Parathyroid adenoma (tissue), 2 donors: Measurements from ENCODE around the gene MASP2.

Experiments used
- H2AFZ ChIP-seq: fragments of 300-600 bp; sonication (generic); one replicate; pipeline ENCODE4 v1.7.0; 2017; ENCODE audit warnings: antibody characterized with exemption, mild to moderate bottlenecking
- H3K27ac ChIP-seq: fragments of 300-600 bp; sonication (generic); one replicate; pipeline ENCODE4 v1.7.0; 2017
- H3K27me3 ChIP-seq: fragments of 300-600 bp; sonication (generic); one replicate; pipeline ENCODE4 v1.7.0; 2017; ENCODE audit warnings: low read length; ENCODE audit not compliant: control insufficient read depth, insufficient read depth
- H3K36me3 ChIP-seq: fragments of 300-600 bp; sonication (generic); one replicate; pipeline ENCODE4 v1.7.0; 2017; ENCODE audit warnings: low read length; ENCODE audit not compliant: control insufficient read depth, insufficient read depth
- H3K4me1 ChIP-seq: fragments of 300-600 bp; sonication (generic); one replicate; pipeline ENCODE4 v1.7.0; 2017; ENCODE audit warnings: control low read depth
- H3K4me2 ChIP-seq: fragments of 300-600 bp; sonication (generic); one replicate; pipeline ENCODE4 v1.7.0; 2017; ENCODE audit warnings: low read length
- H3K4me3 ChIP-seq: fragments of 300-600 bp; sonication (generic); one replicate; pipeline ENCODE4 v1.7.0; 2017; ENCODE audit warnings: low read depth, low read length
- H3K79me2 ChIP-seq: fragments of 300-600 bp; sonication (generic); one replicate; pipeline ENCODE4 v1.7.0; 2017; ENCODE audit warnings: control low read depth
- H3K9ac ChIP-seq: fragments of 300-600 bp; sonication (generic); one replicate; pipeline ENCODE4 v1.7.0; 2017; ENCODE audit warnings: mild to moderate bottlenecking
- H3K9me3 ChIP-seq: fragments of 300-600 bp; sonication (generic); one replicate; pipeline ENCODE4 v1.7.0; 2017; ENCODE audit warnings: low read length; ENCODE audit not compliant: control insufficient read depth
- TF ChIP-seq, protein P1 (sequence below): fragments of 300-600 bp; sonication (generic); IDR thresholded peaks from one replicate; pipeline ENCODE4 v1.7.0; 2017; ENCODE audit warnings: antibody characterized with exemption, mild to moderate bottlenecking
- donor health status: primary hyperparathyroidism.

The MASP2 gene

DNA sequence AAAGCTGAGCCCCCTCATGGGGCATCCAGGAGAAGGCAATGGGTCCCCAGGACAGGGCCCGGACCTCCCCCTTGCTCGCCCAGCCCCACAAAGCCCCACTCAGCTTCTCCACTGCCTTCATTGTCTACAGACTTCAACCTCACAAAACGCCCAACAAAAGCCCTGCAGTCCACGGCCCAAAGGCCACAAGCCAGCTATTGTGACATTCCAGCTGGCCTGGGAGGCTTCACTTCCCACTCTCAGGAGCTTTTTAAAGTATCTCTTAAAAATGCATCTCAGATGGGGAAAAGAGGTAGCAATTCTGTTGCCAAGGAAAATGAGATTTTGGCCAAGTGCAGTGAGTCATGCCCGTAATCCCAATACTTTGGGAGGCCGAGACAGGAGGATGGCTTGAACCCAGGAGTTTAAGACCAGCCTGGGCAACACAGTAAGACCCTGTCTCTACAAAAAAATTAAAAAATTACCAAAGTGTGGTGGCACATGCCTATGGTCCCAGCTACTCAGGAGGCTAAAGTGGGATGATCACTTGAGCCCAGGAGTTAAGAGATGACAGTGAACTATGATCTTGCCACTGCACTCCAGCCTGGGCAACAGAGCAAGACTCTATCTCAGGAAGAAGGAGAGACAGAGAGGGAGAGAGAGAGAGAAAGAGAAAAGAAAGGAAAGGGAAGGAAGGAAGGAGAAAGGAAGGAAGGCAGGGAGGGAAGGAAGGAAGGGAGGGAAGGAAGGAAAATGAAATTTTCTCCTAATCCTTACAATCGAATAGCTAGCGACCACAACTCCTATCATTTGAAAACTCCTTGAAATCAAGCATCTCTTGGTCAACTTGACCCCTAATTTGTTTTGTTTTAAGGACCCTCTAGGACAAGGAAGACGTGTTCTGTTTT is 66.0 kb downstream of the MASP2 start:
- TF ChIP-seq, protein P1, sequence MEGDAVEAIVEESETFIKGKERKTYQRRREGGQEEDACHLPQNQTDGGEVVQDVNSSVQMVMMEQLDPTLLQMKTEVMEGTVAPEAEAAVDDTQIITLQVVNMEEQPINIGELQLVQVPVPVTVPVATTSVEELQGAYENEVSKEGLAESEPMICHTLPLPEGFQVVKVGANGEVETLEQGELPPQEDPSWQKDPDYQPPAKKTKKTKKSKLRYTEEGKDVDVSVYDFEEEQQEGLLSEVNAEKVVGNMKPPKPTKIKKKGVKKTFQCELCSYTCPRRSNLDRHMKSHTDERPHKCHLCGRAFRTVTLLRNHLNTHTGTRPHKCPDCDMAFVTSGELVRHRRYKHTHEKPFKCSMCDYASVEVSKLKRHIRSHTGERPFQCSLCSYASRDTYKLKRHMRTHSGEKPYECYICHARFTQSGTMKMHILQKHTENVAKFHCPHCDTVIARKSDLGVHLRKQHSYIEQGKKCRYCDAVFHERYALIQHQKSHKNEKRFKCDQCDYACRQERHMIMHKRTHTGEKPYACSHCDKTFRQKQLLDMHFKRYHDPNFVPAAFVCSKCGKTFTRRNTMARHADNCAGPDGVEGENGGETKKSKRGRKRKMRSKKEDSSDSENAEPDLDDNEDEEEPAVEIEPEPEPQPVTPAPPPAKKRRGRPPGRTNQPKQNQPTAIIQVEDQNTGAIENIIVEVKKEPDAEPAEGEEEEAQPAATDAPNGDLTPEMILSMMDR: no peak
- H3K4me2 ChIP-seq: no peak overlapping the region
- no peaks in the 10 kb centered on the region for H3K79me2 ChIP-seq
- no peak overlapping the region for H2AFZ ChIP-seq
- no peaks in the 10 kb centered on the region for H3K9me3 ChIP-seq
- no peaks in the 10 kb centered on the region for H3K27me3 ChIP-seq
- no peaks in the 10 kb centered on the region for H3K4me1 ChIP-seq
- H3K4me3 ChIP-seq: no peak overlapping the region
- no peaks in the 10 kb centered on the region for H3K36me3 ChIP-seq
- H3K27ac ChIP-seq: no peak overlapping the region
- no peak overlapping the region for H3K9ac ChIP-seq

DNA sequence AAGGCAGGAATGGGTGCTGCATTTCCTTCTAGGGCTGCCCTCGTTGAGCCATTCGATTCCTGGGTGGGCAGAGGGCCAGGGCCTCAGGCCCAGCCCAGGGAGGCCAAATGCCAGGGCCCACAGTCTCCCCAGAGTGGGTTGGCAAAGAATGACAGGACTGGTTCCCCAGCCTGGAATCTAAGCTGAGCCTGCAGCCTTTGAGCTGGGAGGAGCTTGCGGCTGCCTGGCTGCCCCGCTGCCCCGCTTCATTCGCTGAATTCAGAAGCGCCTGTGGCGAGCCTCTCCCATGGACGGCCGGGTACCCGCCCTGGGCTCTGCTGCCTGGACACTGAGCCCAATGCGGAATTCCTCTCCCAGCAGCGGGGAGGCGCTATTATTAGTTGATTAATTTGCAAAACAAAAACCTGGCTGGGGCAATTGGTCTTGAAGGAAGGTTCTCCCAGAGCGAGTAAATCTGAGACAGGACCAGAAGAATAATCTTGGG is 66.9 kb downstream of the MASP2 start:
- Histone ChIP-seq H3K4me1 (no peaks in the 10 kb centered on the region), H3K9me3 (no peaks in the 10 kb centered on the region), H3K4me2 (peak overlapping the region; percentile 5), H2AFZ (peak overlapping the region; percentile 56), H3K27me3 (no peaks in the 10 kb centered on the region), H3K9ac (no peak overlapping the region), H3K36me3 (no peaks in the 10 kb centered on the region), H3K79me2 (no peaks in the 10 kb centered on the region), H3K4me3 (no peak overlapping the region), H3K27ac (no peak overlapping the region)
- TF ChIP-seq, protein P1: no peak

DNA sequence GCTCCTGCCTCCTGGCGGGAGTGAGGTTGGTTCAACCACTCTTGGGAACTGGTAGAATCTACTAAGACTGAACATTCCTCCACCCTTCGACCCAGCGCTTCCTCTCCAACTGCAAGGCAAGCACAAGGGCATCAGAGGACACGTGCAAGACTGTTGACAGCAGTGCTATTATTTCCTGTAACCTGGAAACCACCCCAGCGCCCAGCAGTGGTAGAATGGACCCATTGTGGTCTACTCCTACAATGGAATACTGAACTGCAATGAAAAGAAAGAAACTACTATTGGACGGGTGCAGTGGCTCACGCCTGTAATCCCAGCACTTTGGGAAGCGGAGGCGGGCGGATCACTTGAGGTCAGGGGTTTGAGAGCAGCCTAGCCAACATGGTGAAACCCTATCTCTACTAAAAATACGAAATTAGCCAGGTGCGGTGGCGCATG is 67.5 kb downstream of the MASP2 start:
- Histone ChIP-seq H3K27me3 (no peaks in the 10 kb centered on the region), H3K4me2 (no peak overlapping the region), H3K9ac (no peak overlapping the region), H3K36me3 (no peaks in the 10 kb centered on the region), H2AFZ (no peak overlapping the region), H3K4me3 (no peak overlapping the region), H3K27ac (no peak overlapping the region), H3K79me2 (no peaks in the 10 kb centered on the region), H3K4me1 (no peaks in the 10 kb centered on the region), H3K9me3 (no peaks in the 10 kb centered on the region)
- TF ChIP-seq, protein P1: no peak

DNA sequence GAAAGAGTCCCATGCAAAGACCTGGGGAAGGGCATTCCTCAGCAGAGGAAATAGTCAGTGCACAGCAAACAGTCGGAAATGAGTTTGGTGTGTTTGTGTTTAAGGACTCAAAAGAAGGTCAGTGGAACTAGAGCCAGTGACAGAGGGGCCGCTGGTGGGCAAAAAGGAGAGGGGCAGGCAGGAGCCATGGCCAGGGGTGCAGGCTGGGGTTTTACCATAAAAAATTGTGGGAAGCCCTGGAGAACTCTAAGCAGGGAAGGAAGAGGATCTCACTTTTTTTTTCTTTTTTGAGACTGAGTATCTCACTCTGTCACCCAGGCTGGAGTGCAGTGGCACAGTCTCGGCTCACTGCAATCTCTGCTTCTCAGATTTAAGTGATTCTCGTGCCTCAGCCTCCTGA is 68.3 kb downstream of the MASP2 start:
- no peaks in the 10 kb centered on the region for H3K9me3 ChIP-seq
- H3K4me1 ChIP-seq: no peaks in the 10 kb centered on the region
- H3K36me3 ChIP-seq: no peaks in the 10 kb centered on the region
- H2AFZ ChIP-seq: no peak overlapping the region
- TF ChIP-seq, protein P1: no peak
- no peak overlapping the region for H3K4me2 ChIP-seq
- no peaks in the 10 kb centered on the region for H3K27me3 ChIP-seq
- no peak overlapping the region for H3K27ac ChIP-seq
- H3K79me2 ChIP-seq: no peaks in the 10 kb centered on the region
- no peak overlapping the region for H3K4me3 ChIP-seq
- H3K9ac ChIP-seq: no peak overlapping the region
